MG63 (cell line): Measurements from ENCODE around the gene IFT88. TPM values are rescaled to one million over a fixed set of nuclear protein-coding genes. Genes with fewer than 3 reads are reported as not detected.

Experiments
- DNase-seq: peaks from one replicate; pipeline ENCODE4 v3.0.0-alpha.2; 2020
- H3K27me3 ChIP-seq: fragments of 250-450 bp; sonication (Bioruptor Pico); 2 replicates; pipeline ENCODE4 v1.5.1; 2020; ENCODE audit warnings: mild to moderate bottlenecking, moderate library complexity
- H3K36me3 ChIP-seq: fragments of 250-450 bp; sonication (Bioruptor Pico); 2 replicates; pipeline ENCODE4 v1.5.1; 2020; ENCODE audit warnings: mild to moderate bottlenecking, moderate library complexity
- H3K4me3 ChIP-seq: fragments of 250-450 bp; sonication (Bioruptor Pico); 2 replicates; pipeline ENCODE4 v1.5.1; 2020; ENCODE audit warnings: mild to moderate bottlenecking, moderate library complexity
- H3K9me3 ChIP-seq: fragments of 250-450 bp; sonication (Bioruptor Pico); 2 replicates; pipeline ENCODE4 v1.5.1; 2020; ENCODE audit warnings: mild to moderate bottlenecking, moderate library complexity
- total RNA-seq: library from RNA; depleted of rRNA; stranded (reverse); fragments of >200 nt; shearing (Covaris generic); gene quantifications from 2 replicates; pipeline ENCODE4 v1.2.3, GENCODE V29; 2014; ENCODE audit warnings: low replicate concordance

IFT88 gene
- total RNA-seq, 1 experiment from 2014 or later = 9.8 TPM

DNA sequence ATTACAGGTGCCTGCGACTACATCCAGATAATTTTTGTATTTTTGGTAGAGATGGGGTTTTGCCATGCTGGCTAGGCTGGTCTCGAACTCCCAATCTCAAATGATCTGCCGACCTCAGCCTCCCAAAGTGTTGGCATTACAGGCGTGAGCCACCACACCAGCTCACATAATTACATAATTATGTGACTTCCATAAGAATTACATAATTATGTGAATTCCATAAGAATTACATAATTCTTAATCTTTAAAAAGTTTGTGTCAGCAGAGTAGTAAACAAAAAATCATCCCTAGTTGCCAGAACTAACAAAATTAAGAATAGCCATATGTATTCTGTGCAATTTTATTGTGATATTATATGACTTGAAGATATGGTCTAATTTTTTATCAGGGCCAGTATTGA is 25.6 kb downstream of the IFT88 start:
- DNase-seq = no peak
- H3K36me3 ChIP-seq = no peaks in the 10 kb centered on the region
- no peaks in the 10 kb centered on the region for H3K9me3 ChIP-seq
- no peaks in the 10 kb centered on the region for H3K27me3 ChIP-seq
- H3K4me3 ChIP-seq = no peak overlapping the region

GRCh38 chr13:20594280-20594679 is 27.3 kb downstream of the IFT88 start:
- no peak for DNase-seq
- Histone ChIP-seq H3K27me3 (no peaks in the 10 kb centered on the region), H3K36me3 (no peaks in the 10 kb centered on the region), H3K4me3 (no peak overlapping the region), H3K9me3 (no peaks in the 10 kb centered on the region)

GRCh38 chr13:20607015-20607414 is 40.1 kb downstream of the IFT88 start:
- Histone ChIP-seq H3K27me3 (no peaks in the 10 kb centered on the region), H3K36me3 (no peaks in the 10 kb centered on the region; the same call in 1 of the 2 replicates), H3K9me3 (no peaks in the 10 kb centered on the region), H3K4me3 (no peak overlapping the region)
- DNase-seq = no peak

DNA sequence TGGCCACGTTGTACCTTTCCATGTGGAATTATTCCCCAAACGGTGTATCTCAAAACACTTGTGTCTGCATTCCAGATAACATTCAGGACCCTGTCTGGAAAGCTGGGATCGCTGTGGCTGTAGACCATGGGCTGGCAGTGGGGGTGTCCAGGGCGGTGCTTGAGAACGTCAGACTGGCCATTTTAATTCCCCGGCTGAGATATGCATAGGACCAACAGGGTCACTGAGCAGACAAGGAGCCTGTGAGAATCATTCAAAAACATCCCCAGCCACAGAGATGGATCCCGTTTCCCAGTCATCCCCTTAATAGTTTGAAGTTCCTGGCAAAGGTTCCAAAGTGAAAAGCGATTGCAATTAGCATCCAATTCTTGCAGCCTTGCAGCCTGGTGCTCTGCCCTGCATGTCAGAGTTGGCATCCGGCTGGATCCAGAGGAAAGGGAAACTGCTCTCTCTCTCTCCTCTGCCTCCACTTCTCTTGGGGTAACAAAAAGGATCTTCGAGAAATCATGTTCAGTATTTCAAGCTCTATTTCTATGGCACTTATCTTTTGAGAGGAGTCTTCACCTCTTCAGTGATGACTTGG is 41.6 kb downstream of the IFT88 start:
- H3K36me3 ChIP-seq = no peaks in the 10 kb centered on the region; the same call in 1 of the 2 replicates
- peak; percentile 23 for DNase-seq

GRCh38 chr13:20609145-20609544 is 42.2 kb downstream of the IFT88 start:
- Histone ChIP-seq H3K27me3 (no peaks in the 10 kb centered on the region), H3K36me3 (no peaks in the 10 kb centered on the region; the same call in 1 of the 2 replicates), H3K4me3 (no peak overlapping the region), H3K9me3 (no peaks in the 10 kb centered on the region)
- peak; percentile 72 for DNase-seq

More for the DNA sequence above, 41.6 kb downstream of the IFT88 start:
- no peaks in the 10 kb centered on the region for H3K27me3 ChIP-seq
- no peaks in the 10 kb centered on the region for H3K9me3 ChIP-seq
- no peak overlapping the region for H3K4me3 ChIP-seq

GRCh38 chr13:20610006-20610405 is 43.0 kb downstream of the IFT88 start:
- Histone ChIP-seq H3K36me3 (no peaks in the 10 kb centered on the region; the same call in 1 of the 2 replicates), H3K9me3 (no peaks in the 10 kb centered on the region), H3K4me3 (no peak overlapping the region), H3K27me3 (no peaks in the 10 kb centered on the region)
- DNase-seq = no peak

DNA sequence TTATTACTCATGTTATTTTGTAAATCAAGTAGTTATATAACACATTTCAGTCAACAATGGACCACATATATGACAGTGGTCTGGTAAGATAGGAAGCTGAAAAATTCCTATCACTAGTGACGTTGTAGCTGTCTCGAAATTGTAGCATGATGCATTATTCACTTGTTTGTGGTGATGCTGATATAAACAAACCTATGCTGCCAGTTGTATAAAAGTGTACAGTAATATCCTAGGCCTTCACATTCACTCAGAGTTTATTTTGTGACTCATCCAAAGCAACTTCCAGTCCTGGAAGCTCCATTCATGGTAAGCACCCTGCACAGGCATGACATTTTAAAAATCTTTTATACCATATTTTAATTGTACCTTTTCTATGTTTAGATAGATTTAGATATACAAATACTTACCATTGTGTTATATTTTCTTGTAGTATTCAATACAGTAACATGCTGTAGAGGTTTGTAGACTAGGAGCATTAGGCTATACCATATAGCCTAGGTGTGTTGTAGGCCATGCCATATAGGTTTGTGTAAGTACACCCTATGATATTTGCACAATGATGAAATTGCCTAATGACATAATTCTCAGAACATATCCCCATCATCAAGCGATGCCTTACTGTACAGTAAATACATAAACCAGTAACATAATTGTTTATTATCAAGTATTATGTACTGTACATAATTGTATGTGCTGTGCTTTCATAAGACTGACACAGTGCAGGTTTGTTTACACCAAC is 49.3 kb downstream of the IFT88 start:
- Histone ChIP-seq H3K27me3 (no peaks in the 10 kb centered on the region), H3K9me3 (no peaks in the 10 kb centered on the region), H3K36me3 (no peaks in the 10 kb centered on the region), H3K4me3 (no peak overlapping the region)
- peak; percentile 13 for DNase-seq

GRCh38 chr13:20623000-20623399 is 56.0 kb downstream of the IFT88 start:
- Histone ChIP-seq H3K36me3 (no peaks in the 10 kb centered on the region), H3K27me3 (no peaks in the 10 kb centered on the region), H3K4me3 (no peak overlapping the region), H3K9me3 (peaks cover 6% of the 10 kb centered on the region; the same call in 1 of the 2 replicates)
- no peak for DNase-seq

GRCh38 chr13:20624213-20624612 is 57.3 kb downstream of the IFT88 start:
- Histone ChIP-seq H3K4me3 (no peak overlapping the region), H3K9me3 (peaks cover 6% of the 10 kb centered on the region; the same call in 1 of the 2 replicates), H3K27me3 (no peaks in the 10 kb centered on the region), H3K36me3 (no peaks in the 10 kb centered on the region)
- no peak for DNase-seq

DNA sequence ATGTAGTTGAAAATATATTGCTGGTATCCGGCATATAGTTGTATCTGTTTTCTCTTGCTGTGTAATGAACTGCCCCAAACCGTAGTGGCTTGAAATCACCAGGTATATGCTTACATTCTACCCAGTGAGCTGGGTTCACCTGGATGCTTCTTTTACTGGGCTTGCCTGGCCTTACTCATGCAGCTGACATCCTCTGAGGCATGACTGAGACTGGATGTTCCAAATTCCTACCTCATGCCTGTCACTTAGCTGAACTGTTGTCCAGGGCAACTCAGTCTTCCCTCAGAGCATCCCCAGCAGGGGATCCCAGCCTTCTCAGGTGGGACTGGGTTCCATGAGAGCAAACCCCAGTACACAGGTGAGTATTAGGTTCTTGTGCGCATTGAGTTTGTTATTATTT is 66.8 kb downstream of the IFT88 start:
- H3K9me3 ChIP-seq = no peaks in the 10 kb centered on the region
- H3K27me3 ChIP-seq = no peaks in the 10 kb centered on the region
- no peak overlapping the region for H3K4me3 ChIP-seq
- no peak for DNase-seq
- no peaks in the 10 kb centered on the region for H3K36me3 ChIP-seq

DNA sequence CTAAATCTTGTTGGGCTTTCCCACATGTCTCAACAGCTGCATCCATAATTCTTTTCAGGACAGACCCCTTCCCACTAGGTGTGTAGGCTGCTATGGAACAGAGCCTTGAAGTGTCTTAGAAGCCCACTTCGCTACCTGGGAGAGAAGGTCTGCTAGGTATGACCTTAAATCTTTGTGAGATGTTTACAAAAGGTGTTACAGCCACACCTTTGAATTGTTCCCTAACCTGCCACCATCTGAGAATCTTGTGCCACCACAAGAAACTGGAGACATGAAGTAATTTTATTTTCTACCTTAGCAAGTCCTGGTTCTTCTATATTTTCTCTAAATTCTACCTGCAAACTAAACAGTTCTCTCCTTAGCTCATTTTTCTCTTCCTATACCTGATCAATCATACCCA is 69.1 kb downstream of the IFT88 start:
- no peaks in the 10 kb centered on the region for H3K36me3 ChIP-seq
- no peaks in the 10 kb centered on the region for H3K9me3 ChIP-seq
- no peak for DNase-seq
- H3K27me3 ChIP-seq = no peaks in the 10 kb centered on the region
- no peak overlapping the region for H3K4me3 ChIP-seq

DNA sequence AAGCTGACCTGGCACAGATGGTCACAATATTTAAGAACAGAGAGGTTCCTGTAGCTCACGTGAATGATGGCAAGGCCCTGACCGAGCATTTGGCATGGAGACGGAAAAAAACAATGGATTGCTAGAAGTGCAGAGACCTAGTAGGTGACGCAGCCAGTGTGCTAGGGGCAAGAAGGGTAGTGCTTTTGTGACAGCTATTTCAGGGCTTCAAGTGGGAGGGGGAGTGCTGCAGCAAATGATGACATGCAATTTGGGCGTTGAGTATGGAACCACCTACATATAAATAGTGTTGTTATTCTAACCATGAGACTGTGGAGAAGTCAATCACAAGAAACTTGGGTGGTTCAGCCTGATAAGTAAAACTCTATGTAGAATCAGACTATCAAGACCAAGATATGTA is 70.9 kb downstream of the IFT88 start:
- Histone ChIP-seq H3K36me3 (no peaks in the 10 kb centered on the region), H3K27me3 (no peaks in the 10 kb centered on the region), H3K4me3 (no peak overlapping the region), H3K9me3 (no peaks in the 10 kb centered on the region)
- no peak for DNase-seq

DNA sequence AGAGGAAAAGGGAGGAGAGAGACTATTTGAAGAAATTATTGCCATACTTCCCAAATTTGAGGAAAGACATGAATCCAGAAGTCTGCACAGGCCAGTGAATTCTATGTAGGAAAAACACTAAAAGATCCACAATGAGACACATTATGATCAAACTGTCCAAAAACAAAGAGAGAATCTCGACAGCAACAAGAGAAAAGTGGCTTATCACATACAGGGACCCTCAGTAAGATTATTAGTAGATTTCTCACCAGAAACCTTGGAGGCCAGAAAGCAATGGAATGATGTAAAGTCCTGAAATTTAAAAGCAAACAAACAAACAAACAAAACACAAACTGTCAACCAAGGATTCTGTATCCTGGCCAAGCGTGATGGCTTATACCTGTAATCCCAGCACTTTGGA is 80.8 kb downstream of the IFT88 start:
- H3K9me3 ChIP-seq = peaks cover 5% of the 10 kb centered on the region
- no peaks in the 10 kb centered on the region for H3K27me3 ChIP-seq
- no peaks in the 10 kb centered on the region for H3K36me3 ChIP-seq
- no peak overlapping the region for H3K4me3 ChIP-seq
- DNase-seq = no peak

- no peak for DNase-seq
- peaks cover 1% of the 10 kb centered on the region for H3K9me3 ChIP-seq
- H3K4me3 ChIP-seq = no peak overlapping the region
- H3K27me3 ChIP-seq = no peaks in the 10 kb centered on the region
- no peaks in the 10 kb centered on the region for H3K36me3 ChIP-seq
Observed at GRCh38 chr13:20652946-20653345, 86.0 kb downstream of the IFT88 start.

GRCh38 chr13:20654156-20654555 is 87.2 kb downstream of the IFT88 start:
- H3K27me3 ChIP-seq = no peaks in the 10 kb centered on the region
- no peak for DNase-seq
- no peaks in the 10 kb centered on the region for H3K36me3 ChIP-seq

GRCh38 chr13:20658451-20659040 is 91.6 kb downstream of the IFT88 start:
- H3K27me3 ChIP-seq = no peaks in the 10 kb centered on the region
- DNase-seq = no peak
- H3K4me3 ChIP-seq = no peak overlapping the region
- H3K36me3 ChIP-seq = no peaks in the 10 kb centered on the region
- no peaks in the 10 kb centered on the region for H3K9me3 ChIP-seq

More at GRCh38 chr13:20654156-20654555, 87.2 kb downstream of the IFT88 start:
- H3K9me3 ChIP-seq = no peaks in the 10 kb centered on the region; the same call in 1 of the 2 replicates
- H3K4me3 ChIP-seq = no peak overlapping the region

DNA sequence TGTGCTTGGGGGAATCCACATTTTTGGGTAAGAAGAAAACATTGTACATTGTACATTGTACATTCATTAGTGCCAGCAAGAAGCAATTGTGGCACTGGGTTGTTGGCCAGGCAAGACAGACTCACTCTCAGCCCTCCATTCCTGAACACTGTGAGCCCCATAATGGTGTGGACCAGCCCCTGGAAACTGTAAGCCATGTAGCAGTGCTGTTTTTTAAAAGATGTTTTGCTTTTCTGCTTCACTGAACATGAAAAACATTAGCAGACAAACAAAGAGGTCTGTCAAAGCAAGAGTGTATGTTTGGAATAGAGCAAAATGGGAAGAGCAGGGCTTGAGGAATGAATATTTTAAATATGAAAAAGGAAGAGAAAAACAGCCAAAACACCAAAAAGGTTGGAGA is 97.4 kb downstream of the IFT88 start:
- no peaks in the 10 kb centered on the region for H3K27me3 ChIP-seq
- H3K36me3 ChIP-seq = no peaks in the 10 kb centered on the region
- H3K4me3 ChIP-seq = no peak overlapping the region
- no peak for DNase-seq
- H3K9me3 ChIP-seq = no peaks in the 10 kb centered on the region

DNA sequence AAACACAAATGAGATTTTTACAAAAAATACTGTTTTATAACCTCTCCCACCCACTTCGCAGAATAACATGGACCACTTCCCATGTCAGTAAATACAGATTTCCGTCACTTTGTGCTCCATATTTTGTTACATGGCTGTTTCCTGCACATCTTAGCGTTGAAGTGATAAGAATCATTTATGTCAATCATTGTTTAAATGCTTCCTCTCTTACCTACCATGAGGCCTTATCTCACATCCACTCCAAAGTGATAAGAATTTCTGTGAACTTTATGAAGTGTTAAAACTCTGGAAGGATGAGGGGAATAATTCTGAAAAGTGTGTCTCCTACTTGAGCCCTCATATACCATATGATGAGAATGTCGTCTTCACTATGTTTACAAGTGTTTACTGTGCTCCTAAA is 100.0 kb downstream of the IFT88 start:
- no peak overlapping the region for H3K4me3 ChIP-seq

More for the DNA sequence above, 100.0 kb downstream of the IFT88 start:
- H3K27me3 ChIP-seq = no peaks in the 10 kb centered on the region
- DNase-seq = no peak
- no peaks in the 10 kb centered on the region for H3K9me3 ChIP-seq
- no peaks in the 10 kb centered on the region for H3K36me3 ChIP-seq
